NCI-H82 (cell line): Measurements from ENCODE around the gene SUN1.

Experiments
- DNase-seq: peaks from one replicate; lab custom pipeline; 2025; lab: John Stamatoyannopoulos, UW

SUN1 gene

GRCh38 chr7:805261-805660 is 27.0 kb upstream of the SUN1 start:
- no peak for DNase-seq

GRCh38 chr7:815284-816216 is 16.7 kb upstream of the SUN1 start:
- peak; percentile 76 for DNase-seq

- peak; percentile 98 for DNase-seq
Observed at GRCh38 chr7:816300-816750, 16.0 kb upstream of the SUN1 start.

- DNase-seq: peak; percentile 57
Observed at GRCh38 chr7:816751-817671, 15.3 kb upstream of the SUN1 start.

DNA sequence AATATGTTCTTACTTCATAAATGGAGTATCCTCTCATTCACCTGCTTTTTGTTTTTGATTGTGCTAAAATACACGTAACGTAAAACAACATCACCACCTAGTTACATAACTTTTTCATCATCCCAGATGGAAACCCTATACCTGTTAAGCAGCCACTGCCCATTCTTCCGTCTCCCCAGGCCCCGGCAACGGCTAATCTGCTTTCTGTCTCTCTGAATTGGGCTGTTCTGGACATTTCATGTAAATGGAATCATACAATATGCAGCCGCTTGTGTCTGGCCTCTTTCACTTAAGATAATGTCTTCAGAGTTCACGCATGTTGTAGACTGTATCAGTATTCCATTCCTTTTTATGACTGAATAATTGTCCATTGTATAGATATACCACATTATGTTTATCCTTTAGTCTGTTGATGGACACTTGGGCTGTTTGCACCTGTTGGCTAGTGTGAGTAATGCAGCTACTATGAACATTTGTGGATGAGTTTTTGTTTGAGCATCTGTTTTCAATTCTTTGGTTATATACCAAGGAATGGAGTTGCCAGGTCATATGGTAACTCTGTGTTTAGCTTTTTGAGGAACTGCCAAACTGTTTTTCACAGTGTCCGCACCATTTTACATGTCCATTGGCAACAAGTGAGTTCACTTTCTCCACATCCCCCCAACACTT is 14.1 kb upstream of the SUN1 start:
- peak; percentile 34 for DNase-seq

DNA sequence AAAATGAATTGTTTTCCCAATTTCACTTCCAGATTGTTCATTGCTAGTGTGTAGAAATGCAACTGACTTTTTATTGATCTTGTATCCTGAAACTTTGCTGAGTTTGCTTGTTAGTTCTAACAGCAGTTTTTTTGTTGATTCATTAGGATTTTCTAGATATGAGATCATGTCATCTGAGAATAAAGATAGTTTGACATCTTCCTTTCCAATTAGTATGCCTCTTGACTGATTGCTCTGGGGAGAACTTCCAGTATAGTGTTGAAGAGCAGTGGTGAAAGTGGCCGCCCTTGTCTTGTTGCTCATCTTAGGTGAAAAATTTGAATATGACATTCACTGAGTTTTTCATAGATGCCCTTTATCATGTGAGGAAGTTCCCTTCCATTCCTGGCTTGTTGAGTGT is 11.9 kb upstream of the SUN1 start:
- no peak for DNase-seq

- no peak for DNase-seq
Observed at GRCh38 chr7:821688-822087, 10.6 kb upstream of the SUN1 start.

DNA sequence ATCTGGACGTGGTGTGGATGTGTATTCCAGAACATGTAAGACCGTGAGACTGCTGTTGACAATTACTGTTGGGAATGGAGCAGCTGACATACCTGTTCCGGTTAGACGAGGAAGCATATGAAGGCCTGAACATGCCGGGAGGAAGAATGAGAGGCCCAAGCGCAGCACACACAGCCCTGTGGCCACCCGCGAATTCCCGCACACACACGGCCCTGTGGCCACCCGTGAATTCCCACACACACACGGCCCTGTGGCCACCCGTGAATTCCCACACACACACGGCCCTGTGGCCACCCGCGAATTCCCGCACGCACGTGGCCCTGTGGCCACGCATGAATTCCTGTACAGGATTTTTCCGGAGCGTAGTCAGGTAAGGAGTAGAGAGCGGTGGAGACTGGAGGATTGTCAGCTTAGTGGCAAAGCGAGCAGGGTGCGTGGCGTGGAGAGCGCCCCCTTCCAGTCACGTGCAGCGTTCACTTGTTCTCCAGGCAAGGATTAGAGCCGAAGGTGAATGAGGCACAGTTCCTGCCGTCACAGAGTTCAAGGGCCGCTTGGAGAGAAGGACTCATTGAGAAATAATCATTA is 9.5 kb upstream of the SUN1 start:
- DNase-seq: no peak

GRCh38 chr7:823649-824048 is 8.6 kb upstream of the SUN1 start:
- DNase-seq: no peak

DNA sequence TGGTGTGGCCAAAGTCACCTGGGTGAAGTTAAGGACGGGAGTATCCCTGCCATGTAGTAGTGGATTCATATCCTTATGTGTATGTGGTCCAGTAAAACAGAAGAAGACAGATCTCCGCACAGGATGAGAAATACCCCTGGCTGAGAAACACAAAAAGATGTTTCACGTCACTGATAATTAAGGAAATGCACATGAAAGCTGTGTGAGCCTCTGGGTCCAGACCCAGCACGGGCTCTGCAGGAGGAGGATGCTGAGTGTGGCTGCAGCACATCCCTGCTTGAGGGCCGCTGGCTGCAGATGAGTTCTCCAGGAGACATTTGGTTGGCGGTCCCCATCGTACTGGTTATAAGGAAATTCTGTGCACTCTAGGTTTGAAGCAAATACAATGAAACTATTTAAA is 8.2 kb upstream of the SUN1 start:
- no peak for DNase-seq

DNA sequence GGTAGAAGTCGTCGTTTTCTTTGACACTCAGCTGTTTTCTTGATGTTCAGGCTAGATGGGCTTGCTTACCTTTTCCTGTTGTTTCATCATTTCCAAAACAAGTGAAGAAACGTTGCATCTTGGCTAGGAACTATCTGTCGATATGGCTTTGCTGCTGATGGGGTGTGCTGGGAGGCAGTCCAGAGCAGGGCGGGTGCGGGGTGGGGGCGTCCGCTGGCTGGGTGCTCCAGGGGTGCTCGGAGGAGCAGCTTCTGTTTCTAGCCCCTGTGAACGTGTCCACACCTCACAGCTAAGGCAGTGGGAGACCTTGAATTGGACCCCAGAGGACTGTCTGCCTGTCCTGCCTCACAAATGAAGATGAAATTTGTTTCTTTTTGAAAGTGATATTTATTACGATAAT is 7.6 kb upstream of the SUN1 start:
- DNase-seq: no peak

- no peak for DNase-seq
Observed at GRCh38 chr7:825386-825785, 6.9 kb upstream of the SUN1 start.

DNA sequence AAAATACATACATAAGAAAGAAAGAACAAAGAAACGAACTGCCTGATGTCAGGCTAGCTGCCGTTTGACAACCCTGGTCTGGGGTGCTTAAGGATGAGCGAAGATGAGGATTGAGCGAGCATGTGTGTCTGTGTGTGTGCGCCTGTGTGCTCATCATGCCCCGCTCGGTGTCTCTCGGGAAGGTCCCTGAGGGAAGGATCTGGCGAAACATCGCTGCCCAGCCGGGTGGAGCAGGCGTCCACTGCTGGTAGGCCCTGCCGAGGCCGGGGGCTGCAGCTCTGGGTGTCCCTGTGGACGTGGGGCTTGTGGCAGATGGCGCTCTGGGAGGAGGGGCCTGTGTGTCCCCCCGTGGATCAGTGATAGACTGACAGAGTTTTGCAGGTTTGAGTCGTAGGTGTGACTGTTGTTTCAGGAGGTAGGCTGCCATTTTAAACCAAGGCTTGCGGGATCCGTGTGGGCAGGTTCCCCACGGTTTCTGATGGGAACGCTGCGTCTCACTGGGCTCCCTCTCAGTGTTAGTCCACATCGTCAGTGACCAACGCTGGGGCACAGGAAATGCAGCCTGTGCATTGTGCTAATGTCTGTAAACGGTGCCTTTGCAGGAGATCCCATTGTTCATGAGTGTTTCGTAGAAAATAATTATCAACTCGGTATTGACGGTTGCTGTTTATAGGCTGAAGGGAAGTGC is 5.9 kb upstream of the SUN1 start:
- DNase-seq: peak; percentile 36

DNA sequence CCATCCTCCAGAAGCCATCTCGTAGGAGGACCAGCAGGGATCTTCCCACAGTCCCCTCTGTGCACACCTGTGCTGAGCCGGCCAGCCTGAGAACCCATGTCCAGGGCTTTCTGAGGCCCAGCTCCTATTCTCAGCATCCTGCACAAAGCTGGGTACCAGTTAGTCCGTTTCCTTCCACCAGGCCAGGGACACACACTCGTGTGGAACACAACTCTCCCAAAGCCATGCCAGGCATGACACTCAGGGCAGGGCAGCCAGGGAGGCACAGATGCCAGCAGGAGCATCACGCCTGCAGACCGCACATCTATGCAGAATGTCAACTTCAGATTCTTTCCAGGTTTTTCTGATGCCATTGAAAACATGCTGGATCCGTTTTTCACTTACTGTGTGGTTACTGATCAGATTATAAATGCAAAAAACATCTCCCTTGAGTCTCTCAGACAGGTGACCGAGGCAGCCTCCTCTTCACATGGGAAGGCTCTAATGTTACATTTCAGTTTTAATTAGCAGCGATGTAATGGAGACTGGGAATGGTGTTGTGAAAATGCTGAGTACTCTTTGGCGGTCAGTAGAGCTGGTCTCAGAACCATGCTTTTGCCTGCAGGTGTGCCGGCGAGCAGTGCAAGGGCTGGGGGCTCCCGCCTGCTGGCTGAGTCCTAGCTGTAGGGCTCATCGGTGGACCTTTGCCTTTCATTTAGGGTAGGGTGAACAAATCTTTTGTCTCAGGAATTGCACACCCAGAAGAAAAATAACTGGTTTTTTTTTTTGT is 3.3 kb upstream of the SUN1 start:
- DNase-seq: no peak

DNA sequence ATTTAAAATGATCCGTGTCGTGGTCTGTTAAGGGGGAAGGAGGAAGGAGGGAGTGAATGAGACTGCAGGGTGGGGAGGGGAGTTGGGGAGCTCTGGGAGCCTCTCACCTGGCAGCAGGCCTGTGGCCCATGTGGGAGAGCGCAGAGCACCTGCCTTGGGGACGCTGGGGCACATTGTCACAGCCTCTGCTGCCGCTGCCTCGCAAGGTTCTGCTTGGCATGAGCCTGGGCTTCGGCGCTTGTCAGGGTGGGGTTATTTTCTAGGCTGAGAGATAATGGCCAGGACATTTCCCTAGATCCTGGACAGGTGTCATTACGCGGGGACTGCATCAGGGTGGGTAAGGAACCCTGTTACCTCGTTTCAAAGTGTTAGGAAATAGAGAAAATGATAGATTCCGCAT is 2.2 kb upstream of the SUN1 start:
- DNase-seq: no peak

GRCh38 chr7:831596-832166 is 595 bp upstream of the SUN1 start:
- DNase-seq: no peak

DNA sequence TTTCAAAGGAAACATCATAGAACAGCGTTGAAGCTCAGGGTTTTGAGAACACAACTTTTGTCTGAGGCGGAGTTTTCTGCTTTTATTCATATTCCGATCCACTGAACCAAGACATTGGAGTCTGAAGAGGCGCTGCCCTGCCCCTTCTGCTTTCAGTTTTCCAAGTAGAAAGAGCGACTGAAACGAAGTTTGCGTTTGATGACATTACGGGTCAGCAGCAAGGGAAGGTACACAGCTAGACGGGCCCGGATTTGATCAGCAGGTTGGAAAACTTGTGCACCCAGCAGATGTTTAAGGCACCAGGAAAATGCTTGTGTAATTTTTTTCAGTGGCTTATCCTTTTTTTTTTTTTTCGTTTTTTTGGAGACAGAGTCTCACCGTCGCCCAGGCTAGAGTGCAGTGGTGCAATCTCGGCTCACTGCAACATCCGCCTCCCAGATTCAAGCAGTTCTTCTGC is 720 bp downstream of the SUN1 start:
- DNase-seq: no peak

DNA sequence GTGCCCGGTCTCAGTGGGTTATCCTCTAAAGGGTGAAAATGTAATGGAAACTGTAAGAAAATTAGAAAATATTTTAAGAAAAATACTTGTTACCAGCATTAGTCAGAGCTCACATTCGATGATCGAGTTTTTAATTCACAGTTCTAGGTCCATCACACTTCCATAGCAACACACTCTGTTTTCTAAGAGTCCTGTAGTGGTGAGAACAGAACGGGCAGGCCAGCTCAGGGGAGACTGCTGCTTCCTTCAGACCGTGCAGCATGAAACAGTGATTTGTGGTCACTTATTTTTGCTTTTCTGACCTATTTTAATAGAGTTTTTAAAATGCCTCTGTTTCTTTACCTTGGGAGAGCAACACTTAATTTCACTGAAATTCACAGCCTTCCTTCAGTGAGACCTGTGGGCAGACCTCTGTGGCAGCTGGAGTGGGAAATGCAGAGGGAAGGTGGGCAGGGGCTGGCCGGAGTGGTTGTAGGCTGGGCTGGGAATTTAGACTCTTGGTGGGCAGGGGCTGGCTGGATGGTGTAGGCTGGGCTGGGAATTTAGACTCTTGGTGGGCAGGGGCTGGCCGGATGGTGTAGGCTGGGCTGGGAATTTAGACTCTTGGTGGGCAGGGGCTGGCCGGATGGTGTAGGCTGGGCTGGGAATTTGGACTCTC is 1.5 kb downstream of the SUN1 start:
- no peak for DNase-seq

GRCh38 chr7:834277-834676 is 2.0 kb downstream of the SUN1 start:
- no peak for DNase-seq

- DNase-seq: no peak
Observed at GRCh38 chr7:835021-835420, 2.7 kb downstream of the SUN1 start.
